Fibroblast of villous mesenchyme (primary cell): ENCODE data around the gene HTN3. TPM values are rescaled to one million over a fixed set of nuclear protein-coding genes. Genes with fewer than 3 reads are reported as not detected.
"Not testable (repeated sequence)": the region's sequence is repeated elsewhere in the genome, so short reads cannot be mapped to it uniquely, and the experiment has no call there.

ENCODE experiments used
- DNase-seq: peaks from one replicate; pipeline ENCODE4 v3.0.0-alpha.2; 2010; ENCODE audit warnings: low read depth
- H3K4me3 ChIP-seq: 2 replicates; pipeline ENCODE4 v1.5.1; 2011; ENCODE audit warnings: low read depth, mild to moderate bottlenecking, low read length
- total RNA-seq: library from RNA; depleted of rRNA; stranded (reverse); fragments of >200 nt; gene quantifications from 2 replicates; pipeline ENCODE4 v1.2.3, GENCODE V29; 2012
- TF ChIP-seq, protein P1 (sequence below): IDR thresholded peaks from 2 replicates; pipeline ENCODE4 v1.5.1; 2012; ENCODE audit warnings: low read depth, mild to moderate bottlenecking, low read length; ENCODE audit not compliant: insufficient read depth

Gene HTN3
- total RNA-seq, 1 donor = not detected

DNA sequence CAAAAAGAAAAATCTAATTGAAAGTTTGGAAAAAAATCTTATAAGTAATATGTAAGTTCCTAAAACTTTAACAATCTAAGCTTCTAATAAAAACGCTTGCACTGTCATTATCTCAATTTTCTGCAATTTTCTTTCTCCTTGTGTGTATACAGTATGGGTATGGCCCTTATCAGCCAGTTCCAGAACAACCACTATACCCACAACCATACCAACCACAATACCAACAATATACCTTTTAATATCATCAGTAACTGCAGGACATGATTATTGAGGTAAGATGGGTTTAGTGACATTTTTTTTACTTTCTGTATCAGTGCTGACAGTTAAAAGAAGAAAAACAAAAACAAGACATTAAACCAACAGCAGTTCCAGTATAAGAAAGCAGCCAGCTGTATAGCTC lies 27.5 kb upstream of the HTN3 start:
- H3K4me3 ChIP-seq = no peak overlapping the region
- no peak for DNase-seq
- TF ChIP-seq, protein P1, sequence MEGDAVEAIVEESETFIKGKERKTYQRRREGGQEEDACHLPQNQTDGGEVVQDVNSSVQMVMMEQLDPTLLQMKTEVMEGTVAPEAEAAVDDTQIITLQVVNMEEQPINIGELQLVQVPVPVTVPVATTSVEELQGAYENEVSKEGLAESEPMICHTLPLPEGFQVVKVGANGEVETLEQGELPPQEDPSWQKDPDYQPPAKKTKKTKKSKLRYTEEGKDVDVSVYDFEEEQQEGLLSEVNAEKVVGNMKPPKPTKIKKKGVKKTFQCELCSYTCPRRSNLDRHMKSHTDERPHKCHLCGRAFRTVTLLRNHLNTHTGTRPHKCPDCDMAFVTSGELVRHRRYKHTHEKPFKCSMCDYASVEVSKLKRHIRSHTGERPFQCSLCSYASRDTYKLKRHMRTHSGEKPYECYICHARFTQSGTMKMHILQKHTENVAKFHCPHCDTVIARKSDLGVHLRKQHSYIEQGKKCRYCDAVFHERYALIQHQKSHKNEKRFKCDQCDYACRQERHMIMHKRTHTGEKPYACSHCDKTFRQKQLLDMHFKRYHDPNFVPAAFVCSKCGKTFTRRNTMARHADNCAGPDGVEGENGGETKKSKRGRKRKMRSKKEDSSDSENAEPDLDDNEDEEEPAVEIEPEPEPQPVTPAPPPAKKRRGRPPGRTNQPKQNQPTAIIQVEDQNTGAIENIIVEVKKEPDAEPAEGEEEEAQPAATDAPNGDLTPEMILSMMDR = no peak

DNA sequence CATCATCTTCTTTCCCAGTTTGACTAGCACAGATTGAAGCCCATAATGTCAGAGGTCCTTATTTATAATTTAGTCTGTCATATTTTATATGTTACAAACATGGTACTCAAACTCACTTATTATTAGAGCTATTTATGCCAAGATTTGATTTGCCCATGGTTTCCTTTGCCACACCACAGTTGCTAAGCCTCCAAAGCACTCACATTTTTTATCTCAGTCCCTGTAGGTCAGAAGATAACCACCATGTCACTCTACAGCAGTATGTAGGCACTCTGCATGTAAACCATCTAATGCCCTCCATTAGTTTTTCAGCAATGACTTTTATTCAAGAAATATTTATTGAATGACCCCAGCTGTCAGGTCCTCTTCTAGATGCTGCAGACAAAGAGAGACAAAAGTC lies 25.8 kb upstream of the HTN3 start:
- TF ChIP-seq, protein P1 = no peak
- no peak for DNase-seq
- no peak overlapping the region for H3K4me3 ChIP-seq

GRCh38 chr4:70008771-70009170 lies 19.5 kb upstream of the HTN3 start:
- no peak for DNase-seq
- H3K4me3 ChIP-seq = no peak overlapping the region
- TF ChIP-seq, protein P1 = no peak

DNA sequence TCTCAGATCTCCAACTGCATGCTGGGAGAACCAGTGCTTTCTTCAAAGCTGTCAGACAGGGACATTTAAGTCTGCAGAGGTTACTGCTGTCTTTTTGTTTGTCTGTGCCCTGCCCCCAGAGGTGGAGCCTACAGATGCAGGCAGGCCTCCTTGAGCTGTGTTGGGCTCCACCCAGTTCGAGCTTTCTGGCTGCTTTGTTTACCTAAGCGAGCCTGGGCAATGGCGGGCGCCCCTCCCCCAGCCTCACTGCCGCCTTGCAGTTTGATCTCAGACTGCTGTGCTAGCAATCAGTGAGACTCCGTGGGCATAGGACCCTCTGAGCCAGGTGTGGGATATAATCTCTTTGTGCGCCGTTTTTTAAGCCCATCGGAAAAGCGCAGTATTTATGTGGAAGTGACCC lies 9.3 kb upstream of the HTN3 start:
- DNase-seq, H3K4me3 ChIP-seq: not testable (repeated sequence)

GRCh38 chr4:70023218-70023617 lies 5.0 kb upstream of the HTN3 start:
- no peak overlapping the region for H3K4me3 ChIP-seq
- TF ChIP-seq, protein P1 = no peak
- DNase-seq = no peak

- no peak overlapping the region for H3K4me3 ChIP-seq
- DNase-seq = no peak
- TF ChIP-seq, protein P1 = no peak
Observed at GRCh38 chr4:70027011-70027410, 1.2 kb upstream of the HTN3 start.

DNA sequence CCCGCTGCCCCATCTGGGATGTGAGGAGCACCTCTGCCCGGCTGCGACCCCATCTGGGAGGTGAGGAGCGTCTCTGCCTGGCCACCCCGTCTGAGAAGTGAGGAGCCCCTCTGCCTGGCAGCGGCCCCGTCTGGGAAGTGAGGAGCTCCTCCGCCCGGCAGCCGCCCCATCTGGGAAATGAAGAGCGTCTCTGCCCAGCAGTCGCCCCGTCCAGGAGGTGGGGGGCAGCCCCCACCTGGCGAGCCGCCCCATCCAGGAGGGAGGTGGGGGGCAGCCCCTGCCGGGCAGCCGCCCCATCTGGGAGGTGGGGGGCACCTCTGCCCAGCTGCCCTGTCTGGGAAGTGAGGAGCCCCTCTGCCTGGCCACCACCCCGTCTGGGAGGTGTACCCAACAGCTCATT lies 9.3 kb downstream of the HTN3 start:
- DNase-seq, H3K4me3 ChIP-seq: not testable (repeated sequence)

DNA sequence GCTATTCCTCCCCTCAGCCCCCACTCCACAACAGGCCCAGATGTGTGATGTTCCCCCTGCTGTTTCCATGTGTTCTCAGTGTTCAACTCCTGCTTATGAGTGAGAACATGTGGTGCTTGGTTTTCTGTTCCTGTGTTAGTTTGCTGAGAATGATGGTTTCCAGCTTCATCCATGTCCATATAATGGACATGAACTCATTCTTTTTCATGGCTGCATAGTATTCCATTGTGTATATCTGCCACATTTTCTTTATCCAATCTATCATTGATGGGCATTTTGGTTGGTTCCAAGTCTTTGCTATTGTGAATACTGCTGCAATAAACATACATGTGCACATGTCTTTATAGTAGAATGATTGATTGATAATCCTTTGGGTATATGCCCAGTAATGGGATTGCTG lies 11.7 kb downstream of the HTN3 start:
- H3K4me3 ChIP-seq, DNase-seq: not testable (repeated sequence)
